ENCODE results near the gene HBD. TPM values are rescaled to one million over a fixed set of nuclear protein-coding genes. Genes with fewer than 3 reads are reported as not detected.

The HBD gene
- total and polyA plus RNA-seq, 2 donors (not counting 3 experiments of a cell fraction or from before 2014, with no cell fraction given) = not detected

DNA sequence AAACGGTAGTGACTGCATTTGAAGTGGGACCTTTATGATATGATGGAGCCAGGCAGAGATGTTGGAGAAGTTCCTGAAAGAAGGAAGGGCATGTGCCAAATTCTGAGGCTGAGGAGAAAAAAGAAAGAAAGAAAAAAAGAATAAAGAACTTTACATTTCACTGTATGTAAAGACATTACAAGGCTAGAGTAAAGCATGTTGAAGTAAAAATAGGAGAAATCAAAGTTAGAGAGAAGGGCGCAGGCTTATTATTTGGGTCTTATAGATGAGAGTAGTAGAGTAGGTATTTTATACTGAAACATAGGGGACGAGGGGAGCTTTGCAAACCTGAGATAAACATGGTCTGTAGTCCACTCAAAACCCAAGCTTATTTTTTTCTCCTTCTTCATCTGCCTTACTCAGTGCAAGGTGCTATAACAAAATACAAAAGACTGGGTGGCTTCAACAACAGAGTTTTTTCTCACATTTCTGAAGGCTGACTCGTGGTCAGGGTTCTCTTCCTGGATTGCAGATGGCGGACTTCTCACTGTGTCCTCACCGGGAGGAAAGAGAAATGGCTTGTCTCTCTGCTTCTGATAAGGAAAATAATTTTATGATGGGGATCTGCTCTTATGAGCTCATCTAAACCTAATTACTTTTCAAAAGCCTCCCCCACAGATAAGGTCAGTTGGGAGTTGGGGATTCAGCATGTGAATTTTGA, 12.6 kb upstream of the HBD start:
- Histone ChIP-seq H3K27me3 (ENCODE audit: control insufficient read depth in 2 of 2, insufficient read depth in 2 of 2, low read length in 2 of 2) (no peaks in the 10 kb centered on the region), H3K9ac (replicated peaks; ENCODE audit: extremely low read depth, insufficient read depth, low read length) (no peak overlapping the region), H3K9me3 (replicated peaks; ENCODE audit: control insufficient read depth, insufficient read depth, low read length) (no peaks in the 10 kb centered on the region), H3K79me2 (ENCODE audit: control insufficient read depth, insufficient read depth, low read length) (no peaks in the 10 kb centered on the region), H3K27ac (ENCODE audit: insufficient read depth, low read depth, low read length) (no peak overlapping the region), H2AFZ (ENCODE audit: low read depth, low read length) (no peak overlapping the region), H3K4me2 (ENCODE audit: insufficient read depth, low read length) (no peak overlapping the region), H3K4me3 (replicated peaks in 1 of 3; ENCODE audit: insufficient read depth in 1 of 3, low read depth in 1 of 3, low read length in 3 of 3) (no peak overlapping the region), H4K20me1 (replicated peaks; ENCODE audit: control insufficient read depth, extremely low read depth, insufficient read depth, low read length) (no peaks in the 10 kb centered on the region), H3K36me3 (ENCODE audit: control insufficient read depth in 2 of 2, extremely low read depth in 1 of 2, insufficient read depth in 2 of 2, low read length in 2 of 2) (no peaks in the 10 kb centered on the region), H3K9me1 (replicated peaks; ENCODE audit: control insufficient read depth, extremely low read depth, insufficient read depth, low read length) (no peaks in the 10 kb centered on the region), H3K4me1 (ENCODE audit: control insufficient read depth, extremely low read depth, insufficient read depth, low read length) (no peaks in the 10 kb centered on the region)
- CTCF ChIA-PET = no interaction called here
- intact Hi-C loops (cut with micrococcal nuclease) = no loop called here
- dilution Hi-C loops (cut with MboI; ENCODE audit: extremely low pct_ligation_motif_present, low sequenced_read_pairs) = no loop called here
- TF ChIP-seq JUN (IDR thresholded peaks at IDR 0.05; ENCODE audit: borderline replicate concordance, insufficient read depth, insufficient read length, low read depth) (no peak), GATA2 (IDR thresholded peaks at IDR 0.05; ENCODE audit: insufficient read depth, insufficient read length, low read depth, low read length) (no peak), FOS (IDR thresholded peaks at IDR 0.05; ENCODE audit: borderline replicate concordance, insufficient read depth, low read length) (no peak), POLR2AphosphoS5 (IDR thresholded peaks at IDR 0.05; ENCODE audit: insufficient read depth, low read depth, low read length) (no peak), EZH2 (IDR thresholded peaks at IDR 0.05; ENCODE audit: borderline replicate concordance, low read depth, low read length, severe bottlenecking) (no peak), MYC (IDR thresholded peaks at IDR 0.05; ENCODE audit: low read depth, low read length) (no peak), POLR2A (IDR thresholded peaks at IDR 0.05; ENCODE audit: low read depth, low read length) (no peak)
- TF ChIP-seq, protein P1, sequence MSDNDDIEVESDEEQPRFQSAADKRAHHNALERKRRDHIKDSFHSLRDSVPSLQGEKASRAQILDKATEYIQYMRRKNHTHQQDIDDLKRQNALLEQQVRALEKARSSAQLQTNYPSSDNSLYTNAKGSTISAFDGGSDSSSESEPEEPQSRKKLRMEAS (IDR thresholded peaks at IDR 0.05; ENCODE audit: insufficient read depth, insufficient read length) = no peak
- TF ChIP-seq, protein P2, sequence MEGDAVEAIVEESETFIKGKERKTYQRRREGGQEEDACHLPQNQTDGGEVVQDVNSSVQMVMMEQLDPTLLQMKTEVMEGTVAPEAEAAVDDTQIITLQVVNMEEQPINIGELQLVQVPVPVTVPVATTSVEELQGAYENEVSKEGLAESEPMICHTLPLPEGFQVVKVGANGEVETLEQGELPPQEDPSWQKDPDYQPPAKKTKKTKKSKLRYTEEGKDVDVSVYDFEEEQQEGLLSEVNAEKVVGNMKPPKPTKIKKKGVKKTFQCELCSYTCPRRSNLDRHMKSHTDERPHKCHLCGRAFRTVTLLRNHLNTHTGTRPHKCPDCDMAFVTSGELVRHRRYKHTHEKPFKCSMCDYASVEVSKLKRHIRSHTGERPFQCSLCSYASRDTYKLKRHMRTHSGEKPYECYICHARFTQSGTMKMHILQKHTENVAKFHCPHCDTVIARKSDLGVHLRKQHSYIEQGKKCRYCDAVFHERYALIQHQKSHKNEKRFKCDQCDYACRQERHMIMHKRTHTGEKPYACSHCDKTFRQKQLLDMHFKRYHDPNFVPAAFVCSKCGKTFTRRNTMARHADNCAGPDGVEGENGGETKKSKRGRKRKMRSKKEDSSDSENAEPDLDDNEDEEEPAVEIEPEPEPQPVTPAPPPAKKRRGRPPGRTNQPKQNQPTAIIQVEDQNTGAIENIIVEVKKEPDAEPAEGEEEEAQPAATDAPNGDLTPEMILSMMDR (IDR thresholded peaks at IDR 0.05; ENCODE audit: extremely low read depth in 1 of 2, insufficient read depth in 1 of 2, low read depth in 1 of 2, low read length in 2 of 2) = no peak
- POLR2A ChIA-PET = no interaction called here
- DNase-seq (ENCODE audit: low read depth, low spot score) (no peak), FAIRE-seq (no peak)
- BruUV-seq (replicated peaks) = no TSS peak

Measured in endothelial cell of umbilical vein (primary cell).